DMS114 treated with DMSO at 0.1 percent for 48 hours (cell line): ENCODE results near the gene NOX5.
A peak's percentile ranks its signal among the peaks of the same experiment; 100 is the strongest.
"Not testable (repeated sequence)": the region's sequence is repeated elsewhere in the genome, so short reads cannot be mapped to it uniquely, and the experiment has no call there.

Experiments used
- DNase-seq: peaks from one replicate; lab custom pipeline; 2025; ENCODE audit not compliant: unreplicated experiment; lab: John Stamatoyannopoulos, UW

NOX5 gene

DNA sequence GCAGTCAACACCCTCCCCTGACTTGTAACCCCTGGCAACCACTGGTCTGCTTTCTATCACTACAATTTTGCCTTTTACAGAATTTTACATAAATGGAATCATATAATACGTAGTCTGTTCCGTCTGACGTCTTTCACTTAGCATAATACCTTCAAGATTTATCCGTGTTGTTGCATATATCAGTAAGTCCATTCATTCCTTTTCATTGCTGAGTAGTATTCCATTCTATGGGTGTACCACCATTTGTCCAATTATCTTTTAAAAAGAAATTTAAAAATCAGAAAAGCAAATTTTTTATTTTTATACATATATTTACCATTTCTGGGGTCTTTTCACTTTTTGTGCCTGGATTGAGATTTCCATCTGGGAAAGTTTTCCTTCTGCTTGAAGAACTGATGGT lies 35.5 kb downstream of the NOX5 start:
- no peak for DNase-seq

DNA sequence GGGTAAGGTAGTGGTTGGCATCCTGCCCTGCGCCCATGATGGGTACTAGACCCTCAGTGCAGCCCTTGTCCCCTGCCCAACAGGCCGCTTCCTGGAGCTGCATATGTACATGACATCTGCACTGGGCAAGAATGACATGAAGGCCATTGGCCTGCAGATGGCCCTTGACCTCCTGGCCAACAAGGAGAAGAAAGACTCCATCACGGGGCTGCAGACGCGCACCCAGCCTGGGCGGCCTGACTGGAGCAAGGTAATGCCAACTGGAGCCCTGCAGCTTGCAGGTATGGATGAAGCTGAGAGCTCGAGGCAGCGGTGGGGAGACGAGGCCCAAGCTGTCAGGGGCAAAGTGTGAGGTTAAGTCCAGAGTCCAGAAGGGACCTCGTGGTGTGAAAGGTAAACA lies 40.8 kb downstream of the NOX5 start:
- no peak for DNase-seq

DNA sequence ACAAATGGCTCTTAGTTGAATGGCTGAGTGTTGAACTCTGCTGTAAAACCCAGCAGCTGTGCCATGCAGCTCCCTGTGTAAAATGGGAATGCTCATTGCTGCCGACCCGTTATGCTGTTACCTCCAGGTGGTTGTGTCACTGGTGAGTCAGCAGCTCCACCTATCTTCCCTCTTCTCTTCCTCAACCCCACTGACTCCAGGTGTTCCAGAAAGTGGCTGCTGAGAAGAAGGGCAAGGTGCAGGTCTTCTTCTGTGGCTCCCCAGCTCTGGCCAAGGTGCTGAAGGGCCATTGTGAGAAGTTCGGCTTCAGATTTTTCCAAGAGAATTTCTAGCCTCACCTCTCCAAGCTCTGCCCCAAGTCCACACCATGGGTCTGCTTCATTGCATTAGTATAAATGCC lies 41.9 kb downstream of the NOX5 start:
- DNase-seq: no peak

- peak; percentile 91 for DNase-seq
Observed at GRCh38 chr15:69058830-69059556, 44.5 kb downstream of the NOX5 start.

DNA sequence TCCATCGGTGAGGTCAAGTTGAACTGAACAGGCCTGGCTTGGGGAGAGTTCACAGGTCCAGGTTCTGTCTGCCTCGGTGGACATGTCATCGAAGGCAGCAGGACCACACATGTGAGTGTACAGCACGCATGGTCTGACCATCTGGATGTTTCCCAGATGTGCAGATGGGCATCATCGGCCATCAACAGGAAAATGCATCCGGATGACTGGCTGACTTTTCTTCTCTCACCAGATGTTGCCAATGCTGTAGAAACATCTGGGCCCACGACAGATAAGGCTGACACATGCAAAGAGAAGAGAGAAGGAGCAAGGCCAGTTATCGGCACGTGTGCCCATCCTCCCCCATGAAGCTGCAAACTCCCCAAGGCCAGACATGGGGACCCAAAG lies 45.1 kb downstream of the NOX5 start:
- DNase-seq: no peak

- no peak for DNase-seq
Observed at GRCh38 chr15:69060041-69060481, 45.6 kb downstream of the NOX5 start.

- DNase-seq: no peak
Observed at GRCh38 chr15:69060744-69061143, 46.2 kb downstream of the NOX5 start.

GRCh38 chr15:69061414-69061842 lies 46.9 kb downstream of the NOX5 start:
- DNase-seq: no peak

- no peak for DNase-seq
Observed at GRCh38 chr15:69064649-69065048, 50.2 kb downstream of the NOX5 start.

- no peak for DNase-seq
Observed at GRCh38 chr15:69066007-69066995, 51.8 kb downstream of the NOX5 start.

DNA sequence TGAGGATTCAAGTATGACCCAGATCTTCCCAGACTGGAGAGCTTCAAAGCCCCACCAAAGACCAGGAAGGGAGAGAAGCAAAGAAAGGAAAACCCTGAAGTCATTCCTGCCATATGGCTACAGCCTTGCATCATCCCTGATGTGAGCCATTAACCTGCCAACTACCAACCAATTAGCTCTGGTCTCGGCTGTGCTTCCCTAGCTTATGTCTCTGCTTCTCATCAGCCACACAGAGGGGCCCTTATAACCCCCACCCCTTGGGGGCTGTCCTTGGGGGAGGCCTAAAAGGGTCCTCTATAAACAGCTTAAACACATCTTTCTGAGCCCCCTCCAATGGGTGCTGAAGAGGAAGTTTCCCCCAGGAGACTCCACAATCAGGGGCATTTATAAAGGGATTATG lies 52.8 kb downstream of the NOX5 start:
- DNase-seq: no peak

- DNase-seq: no peak
Observed at GRCh38 chr15:69068157-69068556, 53.7 kb downstream of the NOX5 start.

- DNase-seq: not testable (repeated sequence)
Observed at GRCh38 chr15:69069290-69069689, 54.8 kb downstream of the NOX5 start.

DNA sequence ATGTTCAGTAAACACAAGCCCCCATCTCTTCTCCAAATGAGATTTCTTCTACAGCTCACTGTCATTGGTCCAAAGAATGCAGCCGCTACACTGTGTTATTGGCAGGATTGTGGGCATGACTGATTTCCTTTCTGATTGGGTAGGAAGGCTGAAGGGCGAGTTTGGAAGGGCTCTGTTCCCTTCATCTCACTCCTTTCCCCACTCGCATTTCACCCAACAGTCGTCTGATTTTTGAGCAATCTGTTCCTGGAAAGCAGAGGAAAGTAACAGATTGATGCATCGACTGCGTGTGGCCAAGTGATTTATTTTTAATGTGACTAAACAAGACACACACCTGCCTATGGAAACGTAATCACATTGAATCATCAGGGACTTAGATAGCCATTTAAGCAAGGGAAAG lies 55.5 kb downstream of the NOX5 start:
- no peak for DNase-seq

DNA sequence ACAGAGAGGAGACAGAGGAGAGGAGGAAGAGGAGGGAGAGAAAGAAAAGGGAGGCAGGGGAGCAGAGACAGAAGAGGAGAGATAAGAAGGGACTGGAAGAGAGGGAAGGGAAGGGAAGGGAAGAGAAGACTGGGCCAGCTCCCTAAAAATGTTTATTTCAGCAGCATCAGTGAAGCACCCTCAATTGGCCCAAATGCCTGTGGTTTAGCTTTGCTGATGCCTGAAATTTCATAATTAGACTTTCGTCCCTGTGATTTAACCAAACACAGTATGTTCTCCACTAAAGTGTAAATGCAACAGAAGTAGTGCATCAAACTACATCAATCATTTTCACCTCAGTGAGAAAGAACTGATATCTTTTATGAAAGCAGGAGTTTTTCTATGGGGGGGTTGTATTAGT lies 55.9 kb downstream of the NOX5 start:
- DNase-seq: no peak

DNA sequence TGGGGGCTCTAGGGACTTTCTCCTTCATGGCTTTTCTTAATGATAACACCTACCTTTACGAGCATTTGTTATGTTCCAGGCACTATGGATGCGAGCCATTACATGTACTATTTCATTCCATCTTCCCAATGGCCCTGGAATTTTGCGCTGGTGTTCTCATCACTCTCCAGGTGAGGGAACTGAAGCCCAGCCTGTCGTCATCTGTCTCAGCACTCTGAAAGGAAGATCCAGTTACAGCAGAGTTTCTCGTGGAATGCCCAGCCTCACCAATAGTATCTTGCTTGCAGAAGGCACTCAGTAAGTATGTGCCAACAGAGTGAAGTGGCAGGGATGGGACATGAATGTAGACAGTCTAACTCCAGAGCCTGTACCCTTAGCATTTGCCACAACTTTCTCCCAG lies 56.8 kb downstream of the NOX5 start:
- no peak for DNase-seq

DNA sequence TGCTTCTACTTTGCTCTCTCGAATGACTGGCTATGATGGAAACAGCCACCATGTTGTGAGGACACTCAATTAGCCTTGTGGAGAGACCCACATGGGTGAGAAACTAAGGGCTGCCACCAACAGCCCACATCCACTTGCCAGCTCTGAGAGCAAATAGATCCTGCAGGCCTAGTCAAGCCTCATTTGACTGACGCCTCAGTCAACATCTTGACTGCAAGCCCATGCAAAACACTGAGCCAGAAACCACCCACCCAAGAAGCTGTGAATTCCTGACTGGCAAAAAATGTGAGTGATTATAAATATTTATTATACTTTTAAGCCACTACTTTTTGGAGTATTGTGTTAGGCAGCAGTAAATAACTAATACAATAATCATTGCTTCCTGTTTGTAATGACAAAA lies 58.4 kb downstream of the NOX5 start:
- DNase-seq: no peak

- peak; percentile 64 for DNase-seq
Observed at GRCh38 chr15:69074001-69074842, 59.7 kb downstream of the NOX5 start.

DNA sequence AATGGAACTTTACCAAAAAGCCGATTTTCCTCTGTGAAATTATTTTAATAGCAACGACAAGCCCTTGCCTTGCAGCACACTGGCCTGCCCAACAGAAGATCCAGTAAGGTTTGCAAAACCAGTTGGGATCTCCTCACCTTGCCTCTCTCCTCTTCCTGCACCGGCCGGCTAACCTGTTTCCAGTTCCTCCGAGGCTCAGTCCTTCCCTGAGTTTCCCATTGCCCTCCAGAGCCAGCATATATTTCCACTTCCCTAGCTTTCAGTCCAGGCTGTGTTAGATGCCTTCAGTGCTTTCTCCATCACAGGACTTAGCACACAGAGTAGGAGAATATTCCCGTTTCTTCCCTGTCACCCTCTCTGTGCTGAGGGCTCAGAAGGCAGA lies 60.3 kb downstream of the NOX5 start:
- peak; percentile 10 for DNase-seq

GRCh38 chr15:69075440-69075839 lies 60.9 kb downstream of the NOX5 start:
- no peak for DNase-seq

- DNase-seq: no peak
Observed at GRCh38 chr15:69076756-69077155, 62.3 kb downstream of the NOX5 start.
